GM12878 (cell line): ENCODE measurements around the gene SPEG.

Experiments used
- CHD1 ChIP-seq: IDR thresholded peaks from 2 replicates; pipeline ENCODE4 v1.6.1; 2012; ENCODE audit warnings: low read depth, low read length, improper control_type of control experiment
- CHD4 ChIP-seq: fragments of 200-600 bp; sonication (generic); IDR thresholded peaks from 2 replicates; pipeline ENCODE4 v1.6.1; 2016; ENCODE audit warnings: mild to moderate bottlenecking
- GATAD2B ChIP-seq: fragments of 450-650 bp; conservative IDR thresholded peaks from 2 replicates; pipeline ENCODE4 v1.6.1; 2017; ENCODE audit warnings: low read depth, mild to moderate bottlenecking, moderate library complexity
- NFYA ChIP-seq: IDR thresholded peaks from 2 replicates; pipeline ENCODE4 v1.6.1; 2011; ENCODE audit warnings: low read depth, mild to moderate bottlenecking, low read length, improper control_type of control experiment, borderline replicate concordance
- POLR2AphosphoS5 ChIP-seq: IDR thresholded peaks from 2 replicates; pipeline ENCODE4 v1.6.1; 2011; ENCODE audit warnings: mild to moderate bottlenecking, low read length, inconsistent platforms
- SRF ChIP-seq, 2 experiments: IDR thresholded peaks; 2 replicates each; pipeline ENCODE4 v1.6.1; 2011; ENCODE audit warnings: low read depth in 2 of 2, low read length in 2 of 2, mild to moderate bottlenecking in 1 of 2, moderate library complexity in 1 of 2
- ZBED1 ChIP-seq: IDR thresholded peaks from 2 replicates; pipeline ENCODE4 v1.6.1; 2016; ENCODE audit warnings: borderline replicate concordance
- TF ChIP-seq, protein P1 (sequence below), 3 experiments: IDR thresholded peaks in 2 of 3; conservative IDR thresholded peaks in 1 of 3; 2 replicates each; pipeline ENCODE4 v1.5.1; 2011; ENCODE audit warnings: low read depth in 3 of 3, low read length in 3 of 3, mild to moderate bottlenecking in 3 of 3, control low read depth in 2 of 3, moderate library complexity in 2 of 3, inconsistent platforms in 1 of 3, mixed read lengths in 1 of 3; ENCODE audit not compliant: control insufficient read depth in 2 of 3, insufficient read depth in 1 of 3; ENCODE audit errors: extremely low read depth in 1 of 3

GRCh38 chr2:219392754-219393153 lies 41.9 kb upstream of the SPEG start:
- TF ChIP-seq CHD1 (no peak), SRF (IDR thresholded peaks at IDR 0.05; ENCODE audit: low read depth in 2 of 2, low read length in 2 of 2) (no peak), ZBED1 (no peak), GATAD2B (no peak), CHD4 (no peak), NFYA (no peak), POLR2AphosphoS5 (no peak)
- TF ChIP-seq, protein P1, sequence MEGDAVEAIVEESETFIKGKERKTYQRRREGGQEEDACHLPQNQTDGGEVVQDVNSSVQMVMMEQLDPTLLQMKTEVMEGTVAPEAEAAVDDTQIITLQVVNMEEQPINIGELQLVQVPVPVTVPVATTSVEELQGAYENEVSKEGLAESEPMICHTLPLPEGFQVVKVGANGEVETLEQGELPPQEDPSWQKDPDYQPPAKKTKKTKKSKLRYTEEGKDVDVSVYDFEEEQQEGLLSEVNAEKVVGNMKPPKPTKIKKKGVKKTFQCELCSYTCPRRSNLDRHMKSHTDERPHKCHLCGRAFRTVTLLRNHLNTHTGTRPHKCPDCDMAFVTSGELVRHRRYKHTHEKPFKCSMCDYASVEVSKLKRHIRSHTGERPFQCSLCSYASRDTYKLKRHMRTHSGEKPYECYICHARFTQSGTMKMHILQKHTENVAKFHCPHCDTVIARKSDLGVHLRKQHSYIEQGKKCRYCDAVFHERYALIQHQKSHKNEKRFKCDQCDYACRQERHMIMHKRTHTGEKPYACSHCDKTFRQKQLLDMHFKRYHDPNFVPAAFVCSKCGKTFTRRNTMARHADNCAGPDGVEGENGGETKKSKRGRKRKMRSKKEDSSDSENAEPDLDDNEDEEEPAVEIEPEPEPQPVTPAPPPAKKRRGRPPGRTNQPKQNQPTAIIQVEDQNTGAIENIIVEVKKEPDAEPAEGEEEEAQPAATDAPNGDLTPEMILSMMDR (IDR thresholded peaks at IDR 0.05 in 2 of 3, conservative IDR thresholded peaks at IDR 0.05 in 1 of 3; ENCODE audit: control insufficient read depth in 2 of 3, extremely low read depth in 1 of 3, insufficient read depth in 1 of 3, low read depth in 3 of 3, low read length in 3 of 3): no peak
